ENCODE data around the gene STK35.

The STK35 gene

DNA sequence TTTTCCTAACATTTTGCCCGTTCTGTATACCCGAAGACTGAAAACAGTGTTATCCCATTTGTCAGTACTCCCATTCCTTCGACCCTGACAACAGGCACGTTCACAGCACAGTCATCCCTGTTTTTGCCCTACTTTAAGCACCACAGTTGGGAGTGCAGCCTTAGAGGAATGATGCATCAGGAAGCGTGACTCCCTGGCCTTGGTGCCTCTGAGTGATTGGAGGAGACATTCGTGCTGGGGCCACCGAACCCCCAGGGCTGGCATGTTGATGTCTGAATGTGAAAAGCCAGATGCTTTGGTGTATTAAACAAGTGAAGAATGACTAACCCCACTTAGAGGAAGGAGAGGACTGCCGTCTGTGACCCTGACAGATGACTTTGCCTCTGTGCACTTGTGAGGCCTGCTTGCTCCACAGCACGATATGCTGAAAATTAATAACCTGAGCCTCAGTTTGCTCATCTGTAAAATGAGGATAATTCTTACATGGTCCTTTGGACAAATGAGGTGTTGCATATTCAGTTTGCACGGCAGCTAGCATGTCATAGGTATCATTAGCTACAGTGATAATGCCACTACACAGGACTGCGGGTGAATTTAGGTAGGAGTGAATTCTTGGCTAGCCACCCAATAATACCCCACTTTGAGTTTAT, 36.0 kb downstream of the STK35 start:
- Histone ChIP-seq H3K9me3 (ENCODE audit: control insufficient read depth in 1 of 2, low read length in 2 of 2) (no peaks in the 10 kb centered on the region), H3K27me3 (ENCODE audit: low read depth, low read length) (no peaks in the 10 kb centered on the region), H3K36me3 (ENCODE audit: control insufficient read depth in 1 of 2, insufficient read depth in 2 of 2, low read length in 2 of 2) (peaks cover 0 to 3% of the 10 kb centered on the region in 2 donors), H3K4me1 (ENCODE audit: control insufficient read depth in 1 of 2, insufficient read depth in 2 of 2, low read length in 2 of 2) (peaks cover 0 to 50% of the 10 kb centered on the region in 2 donors), H3K4me3 (ENCODE audit: low read depth in 1 of 2, low read length in 2 of 2) (no peak overlapping the region), H3K27ac (ENCODE audit: low read length) (no peak overlapping the region)

DNA sequence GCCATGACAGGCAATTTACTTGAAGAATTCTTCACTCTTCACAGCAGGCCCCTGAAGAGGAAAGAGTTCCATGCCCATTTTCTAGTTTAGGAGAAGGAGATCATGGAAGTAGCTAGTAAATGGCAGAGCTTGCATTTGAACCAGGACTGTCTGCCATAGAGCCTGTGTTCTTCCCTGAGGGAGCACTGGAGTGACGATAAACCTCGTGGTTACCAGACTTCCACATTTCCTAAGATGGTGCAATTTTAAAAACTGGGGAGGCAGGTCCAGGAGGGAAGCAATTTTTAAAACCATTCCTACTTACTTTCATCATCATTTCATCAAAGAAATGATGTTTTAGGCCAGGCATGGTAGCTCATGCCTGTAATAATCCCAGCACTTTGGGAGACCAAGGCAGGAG, 36.8 kb downstream of the STK35 start:
- no peak overlapping the region for H3K4me3 ChIP-seq (ENCODE audit: low read depth in 1 of 2, low read length in 2 of 2)
- H3K27me3 ChIP-seq (ENCODE audit: low read depth, low read length), result no peaks in the 10 kb centered on the region
- H3K9me3 ChIP-seq (ENCODE audit: control insufficient read depth in 1 of 2, low read length in 2 of 2), result no peaks in the 10 kb centered on the region
- no peak overlapping the region for H3K27ac ChIP-seq (ENCODE audit: low read length)
- peaks cover 0 to 42% of the 10 kb centered on the region in 2 donors for H3K4me1 ChIP-seq (ENCODE audit: control insufficient read depth in 1 of 2, insufficient read depth in 2 of 2, low read length in 2 of 2)
- peaks cover 0 to 3% of the 10 kb centered on the region in 2 donors for H3K36me3 ChIP-seq (ENCODE audit: control insufficient read depth in 1 of 2, insufficient read depth in 2 of 2, low read length in 2 of 2)

DNA sequence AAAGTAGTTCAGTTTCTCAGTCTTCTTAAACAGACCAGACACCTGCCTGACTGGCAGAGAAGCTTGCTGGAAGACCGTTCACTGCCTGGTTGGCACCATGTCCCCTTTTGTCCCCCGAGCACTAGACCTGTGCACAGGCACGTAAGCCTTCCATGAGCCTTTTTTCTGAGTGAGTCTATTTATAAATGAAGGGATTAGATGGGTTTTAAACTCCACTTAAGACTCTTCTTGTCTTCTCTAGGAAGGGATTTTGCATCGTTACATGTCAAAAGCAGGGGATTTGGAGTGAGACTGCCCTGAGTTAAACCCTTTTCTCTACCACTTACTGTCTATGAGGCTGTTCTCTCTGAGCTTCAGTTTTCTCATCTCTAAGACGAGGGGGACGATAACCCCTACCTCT, 37.6 kb downstream of the STK35 start:
- H3K27ac ChIP-seq (ENCODE audit: low read length), result no peak overlapping the region
- H3K27me3 ChIP-seq (ENCODE audit: low read depth, low read length), result no peaks in the 10 kb centered on the region
- H3K36me3 ChIP-seq (ENCODE audit: control insufficient read depth in 1 of 2, insufficient read depth in 2 of 2, low read length in 2 of 2), result peaks cover 4 to 6% of the 10 kb centered on the region in 2 donors
- H3K4me1 ChIP-seq (ENCODE audit: control insufficient read depth in 1 of 2, insufficient read depth in 2 of 2, low read length in 2 of 2), result peaks cover 0 to 37% of the 10 kb centered on the region in 2 donors
- H3K4me3 ChIP-seq (ENCODE audit: low read depth in 1 of 2, low read length in 2 of 2), result no peak overlapping the region
- H3K9me3 ChIP-seq (ENCODE audit: control insufficient read depth in 1 of 2, low read length in 2 of 2), result no peaks in the 10 kb centered on the region

DNA sequence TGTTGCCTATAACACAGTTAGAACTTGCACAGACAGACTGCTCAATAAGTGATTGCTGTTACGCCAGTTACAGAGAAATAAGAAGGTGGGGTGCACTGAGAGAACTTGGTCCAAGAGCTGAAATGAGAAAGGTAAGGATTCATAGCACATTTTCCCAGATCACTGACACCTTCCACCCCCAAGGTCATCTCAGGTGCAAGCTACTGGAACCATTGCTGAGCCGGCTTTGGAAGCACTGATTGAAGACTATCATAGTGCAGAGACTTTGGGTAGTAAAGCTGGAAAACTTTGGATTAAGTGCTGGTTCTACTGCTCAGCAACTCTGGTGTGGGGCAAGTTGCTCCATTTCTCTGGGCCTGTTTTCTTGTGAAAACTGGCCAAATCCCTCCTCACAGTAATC, 38.1 kb downstream of the STK35 start:
- peaks cover 0 to 33% of the 10 kb centered on the region in 2 donors for H3K4me1 ChIP-seq (ENCODE audit: control insufficient read depth in 1 of 2, insufficient read depth in 2 of 2, low read length in 2 of 2)

DNA sequence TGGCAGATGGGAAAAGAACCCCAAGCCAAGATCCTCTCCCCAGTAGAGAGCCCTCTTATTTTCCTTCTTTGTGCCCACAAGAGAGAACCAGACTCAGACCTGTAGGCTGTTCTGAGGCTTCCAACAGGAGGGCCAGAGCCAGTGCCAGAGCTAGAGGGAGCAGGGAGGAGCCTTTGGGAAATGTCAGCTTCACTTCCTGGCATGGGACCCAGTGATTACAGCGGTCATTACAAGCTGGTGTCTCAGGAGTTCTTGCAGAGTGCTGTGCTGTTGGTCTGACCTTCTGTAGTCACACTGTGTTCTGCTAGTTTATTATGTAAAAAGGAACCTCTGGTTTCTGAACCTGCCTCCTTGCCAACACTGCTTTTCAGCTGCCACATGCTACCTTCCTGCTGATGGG, 38.9 kb downstream of the STK35 start:
- no peak overlapping the region for H3K4me3 ChIP-seq (ENCODE audit: low read depth in 1 of 2, low read length in 2 of 2)
- H3K36me3 ChIP-seq (ENCODE audit: control insufficient read depth in 1 of 2, insufficient read depth in 2 of 2, low read length in 2 of 2), result peaks cover 17 to 19% of the 10 kb centered on the region in 2 donors
- H3K27me3 ChIP-seq (ENCODE audit: low read depth, low read length), result no peaks in the 10 kb centered on the region
- H3K9me3 ChIP-seq (ENCODE audit: control insufficient read depth in 1 of 2, low read length in 2 of 2), result no peaks in the 10 kb centered on the region
- no peak overlapping the region for H3K27ac ChIP-seq (ENCODE audit: low read length)
- peaks cover 0 to 28% of the 10 kb centered on the region in 2 donors for H3K4me1 ChIP-seq (ENCODE audit: control insufficient read depth in 1 of 2, insufficient read depth in 2 of 2, low read length in 2 of 2)

More for the DNA sequence above, 38.1 kb downstream of the STK35 start:
- Histone ChIP-seq H3K36me3 (ENCODE audit: control insufficient read depth in 1 of 2, insufficient read depth in 2 of 2, low read length in 2 of 2) (peaks cover 9 to 11% of the 10 kb centered on the region in 2 donors), H3K27me3 (ENCODE audit: low read depth, low read length) (no peaks in the 10 kb centered on the region), H3K4me3 (ENCODE audit: low read depth in 1 of 2, low read length in 2 of 2) (no peak overlapping the region), H3K27ac (ENCODE audit: low read length) (no peak overlapping the region), H3K9me3 (ENCODE audit: control insufficient read depth in 1 of 2, low read length in 2 of 2) (no peaks in the 10 kb centered on the region)

DNA sequence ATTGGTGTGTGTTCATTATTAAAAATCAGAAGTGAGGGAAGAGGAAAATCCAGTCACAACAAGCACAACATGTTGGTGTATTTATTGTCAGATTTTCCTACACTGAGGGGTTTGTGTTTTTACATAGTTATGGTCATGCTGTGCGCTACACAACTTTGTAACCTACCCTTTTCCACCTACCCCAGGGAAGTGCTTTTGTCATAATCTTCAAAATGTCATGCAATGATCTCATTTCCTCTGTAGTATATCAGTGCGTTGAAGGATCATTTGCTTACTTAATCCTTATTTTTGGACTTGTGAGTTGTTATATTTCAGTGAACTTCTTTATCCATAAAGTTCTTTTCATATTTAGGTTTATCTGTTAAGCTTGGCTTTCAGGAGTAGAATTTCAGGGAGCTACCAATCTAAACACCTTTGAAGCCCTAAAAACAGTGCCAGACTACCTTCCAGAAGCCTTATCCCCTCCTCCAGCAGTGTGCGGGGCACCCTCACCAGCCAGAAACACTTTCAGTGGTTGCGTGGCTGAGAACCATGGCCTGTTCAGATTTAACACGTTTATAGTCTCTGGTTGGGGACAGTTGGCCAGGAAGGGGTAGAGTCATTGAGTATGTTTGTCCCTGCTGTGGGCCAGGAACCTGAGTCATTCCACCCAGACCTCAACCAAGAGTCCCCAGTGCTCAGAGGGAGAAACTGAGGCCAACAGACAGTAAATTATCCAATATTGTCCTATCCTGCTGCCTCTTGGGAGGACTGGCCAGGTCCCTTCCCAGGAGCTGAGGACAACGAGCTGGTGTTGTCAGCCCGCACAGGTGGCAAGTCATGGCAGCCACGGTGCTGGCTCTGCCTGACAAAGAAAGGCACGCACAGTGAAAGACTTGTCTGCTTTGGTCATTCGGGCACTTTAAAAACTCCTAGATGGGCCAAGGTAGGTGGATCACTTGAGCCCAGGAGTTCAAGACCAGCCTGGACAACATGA, 40.3 kb downstream of the STK35 start:
- no peaks in the 10 kb centered on the region for H3K27me3 ChIP-seq (ENCODE audit: low read depth, low read length)
- H3K36me3 ChIP-seq (ENCODE audit: control insufficient read depth in 1 of 2, insufficient read depth in 2 of 2, low read length in 2 of 2), result peaks cover 27 to 29% of the 10 kb centered on the region in 2 donors
- H3K4me1 ChIP-seq (ENCODE audit: control insufficient read depth in 1 of 2, insufficient read depth in 2 of 2, low read length in 2 of 2), result peaks cover 0 to 22% of the 10 kb centered on the region in 2 donors
- H3K27ac ChIP-seq (ENCODE audit: low read length), result no peak overlapping the region
- no peak overlapping the region for H3K4me3 ChIP-seq (ENCODE audit: low read depth in 1 of 2, low read length in 2 of 2)
- no peaks in the 10 kb centered on the region for H3K9me3 ChIP-seq (ENCODE audit: control insufficient read depth in 1 of 2, low read length in 2 of 2)

DNA sequence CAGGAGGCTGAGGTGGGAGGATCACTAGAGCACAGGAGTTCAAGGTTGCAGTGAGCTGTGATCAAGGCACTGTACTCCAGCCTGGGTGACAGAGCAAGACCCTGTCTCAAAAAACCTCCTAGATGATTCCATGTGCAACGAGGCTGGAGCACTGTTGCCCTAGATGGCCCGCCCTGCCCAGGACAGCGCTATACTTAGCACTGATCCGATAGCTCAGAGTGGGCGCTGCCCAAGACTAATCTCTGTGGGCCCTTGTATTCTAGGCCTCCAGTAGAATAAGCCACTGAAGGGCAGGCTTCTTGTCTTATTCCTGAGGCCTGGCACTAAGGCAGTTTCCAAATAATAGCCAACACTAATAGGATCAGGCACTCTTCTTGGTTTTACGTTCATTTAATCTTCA, 41.0 kb downstream of the STK35 start:
- H3K4me1 ChIP-seq (ENCODE audit: control insufficient read depth in 1 of 2, insufficient read depth in 2 of 2, low read length in 2 of 2), result peaks cover 0 to 18% of the 10 kb centered on the region in 2 donors
- H3K9me3 ChIP-seq (ENCODE audit: control insufficient read depth in 1 of 2, low read length in 2 of 2), result no peaks in the 10 kb centered on the region
- H3K36me3 ChIP-seq (ENCODE audit: control insufficient read depth in 1 of 2, insufficient read depth in 2 of 2, low read length in 2 of 2), result peaks cover 29 to 30% of the 10 kb centered on the region in 2 donors
- no peak overlapping the region for H3K4me3 ChIP-seq (ENCODE audit: low read depth in 1 of 2, low read length in 2 of 2)
- H3K27ac ChIP-seq (ENCODE audit: low read length), result no peak overlapping the region
- H3K27me3 ChIP-seq (ENCODE audit: low read depth, low read length), result no peaks in the 10 kb centered on the region

DNA sequence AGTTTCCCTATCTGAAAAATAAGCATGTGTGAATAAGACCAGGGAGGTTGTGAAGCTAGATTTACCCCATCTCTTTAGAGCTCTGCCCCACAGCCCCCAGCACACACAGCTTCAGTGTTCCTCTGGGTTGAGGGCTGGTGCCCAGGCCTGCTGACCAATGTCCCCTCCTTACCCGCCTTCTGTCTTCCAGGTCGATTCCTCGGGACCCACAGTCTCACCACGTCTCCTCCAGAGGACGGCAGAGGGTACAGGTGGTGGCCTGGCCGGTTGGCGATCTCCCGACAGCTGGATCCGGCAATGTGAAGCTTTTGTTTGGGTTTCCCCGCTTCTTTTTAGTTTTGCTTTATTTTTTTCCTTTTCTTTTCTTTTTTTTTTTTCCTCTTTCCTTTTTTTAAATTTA, 42.0 kb downstream of the STK35 start:
- H3K36me3 ChIP-seq (ENCODE audit: control insufficient read depth in 1 of 2, insufficient read depth in 2 of 2, low read length in 2 of 2), result peaks cover 29 to 37% of the 10 kb centered on the region in 2 donors

DNA sequence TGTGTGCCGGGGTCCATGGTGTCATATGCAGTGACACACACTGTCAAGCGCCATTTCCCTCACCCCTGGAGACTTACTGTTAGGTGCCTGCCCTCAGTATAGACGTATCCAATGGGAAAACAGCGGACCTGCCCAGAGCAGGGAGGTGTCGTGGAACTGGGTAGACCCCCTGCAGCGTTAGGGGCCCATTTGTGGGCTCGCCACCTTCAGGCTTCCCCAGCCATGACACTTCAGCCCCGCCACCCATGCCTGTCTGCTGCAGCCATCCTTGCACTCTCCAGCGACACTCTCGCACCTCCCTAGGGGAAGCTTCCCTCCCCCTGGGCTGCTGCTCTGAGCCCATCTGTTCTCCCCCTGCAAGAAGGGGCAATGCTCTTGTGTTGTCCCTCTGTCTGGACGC, 43.2 kb downstream of the STK35 start:
- H3K9me3 ChIP-seq (ENCODE audit: control insufficient read depth in 1 of 2, low read length in 2 of 2), result no peaks in the 10 kb centered on the region
- no peak overlapping the region for H3K4me3 ChIP-seq (ENCODE audit: low read depth in 1 of 2, low read length in 2 of 2)
- peaks cover 0 to 15% of the 10 kb centered on the region in 2 donors for H3K4me1 ChIP-seq (ENCODE audit: control insufficient read depth in 1 of 2, insufficient read depth in 2 of 2, low read length in 2 of 2)
- no peaks in the 10 kb centered on the region for H3K27me3 ChIP-seq (ENCODE audit: low read depth, low read length)
- peaks cover 26 to 39% of the 10 kb centered on the region in 2 donors for H3K36me3 ChIP-seq (ENCODE audit: control insufficient read depth in 1 of 2, insufficient read depth in 2 of 2, low read length in 2 of 2)
- H3K27ac ChIP-seq (ENCODE audit: low read length), result no peak overlapping the region

More for the DNA sequence above, 42.0 kb downstream of the STK35 start:
- Histone ChIP-seq H3K9me3 (ENCODE audit: control insufficient read depth in 1 of 2, low read length in 2 of 2) (no peaks in the 10 kb centered on the region), H3K27ac (ENCODE audit: low read length) (no peak overlapping the region), H3K4me1 (ENCODE audit: control insufficient read depth in 1 of 2, insufficient read depth in 2 of 2, low read length in 2 of 2) (peaks cover 0 to 16% of the 10 kb centered on the region in 2 donors), H3K4me3 (ENCODE audit: low read depth in 1 of 2, low read length in 2 of 2) (no peak overlapping the region), H3K27me3 (ENCODE audit: low read depth, low read length) (no peaks in the 10 kb centered on the region)

DNA sequence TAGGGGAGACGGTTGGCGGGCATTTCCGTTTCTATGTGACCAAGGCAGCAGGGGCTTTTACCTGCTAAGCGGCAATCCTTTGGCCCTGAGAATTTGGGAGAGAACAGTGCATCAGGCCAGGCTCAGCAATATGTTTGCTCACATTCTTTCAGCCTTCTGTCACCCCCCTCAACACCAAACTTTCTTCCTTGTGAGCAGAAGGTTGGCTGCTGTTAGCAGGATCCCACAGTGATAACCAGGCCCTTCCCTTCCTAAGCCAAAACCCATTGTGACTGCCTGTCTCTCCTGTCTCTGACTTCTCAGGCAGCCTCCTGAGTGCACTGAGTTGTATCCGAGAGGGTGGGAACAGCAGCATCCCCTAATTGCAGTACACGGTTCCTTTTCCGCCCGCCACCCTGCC, 43.7 kb downstream of the STK35 start:
- Histone ChIP-seq H3K27me3 (ENCODE audit: low read depth, low read length) (no peaks in the 10 kb centered on the region), H3K36me3 (ENCODE audit: control insufficient read depth in 1 of 2, insufficient read depth in 2 of 2, low read length in 2 of 2) (peaks cover 26 to 39% of the 10 kb centered on the region in 2 donors), H3K9me3 (ENCODE audit: control insufficient read depth in 1 of 2, low read length in 2 of 2) (no peaks in the 10 kb centered on the region), H3K4me3 (ENCODE audit: low read depth in 1 of 2, low read length in 2 of 2) (no peak overlapping the region), H3K27ac (ENCODE audit: low read length) (no peak overlapping the region), H3K4me1 (ENCODE audit: control insufficient read depth in 1 of 2, insufficient read depth in 2 of 2, low read length in 2 of 2) (peaks cover 0 to 10% of the 10 kb centered on the region in 2 donors)

DNA sequence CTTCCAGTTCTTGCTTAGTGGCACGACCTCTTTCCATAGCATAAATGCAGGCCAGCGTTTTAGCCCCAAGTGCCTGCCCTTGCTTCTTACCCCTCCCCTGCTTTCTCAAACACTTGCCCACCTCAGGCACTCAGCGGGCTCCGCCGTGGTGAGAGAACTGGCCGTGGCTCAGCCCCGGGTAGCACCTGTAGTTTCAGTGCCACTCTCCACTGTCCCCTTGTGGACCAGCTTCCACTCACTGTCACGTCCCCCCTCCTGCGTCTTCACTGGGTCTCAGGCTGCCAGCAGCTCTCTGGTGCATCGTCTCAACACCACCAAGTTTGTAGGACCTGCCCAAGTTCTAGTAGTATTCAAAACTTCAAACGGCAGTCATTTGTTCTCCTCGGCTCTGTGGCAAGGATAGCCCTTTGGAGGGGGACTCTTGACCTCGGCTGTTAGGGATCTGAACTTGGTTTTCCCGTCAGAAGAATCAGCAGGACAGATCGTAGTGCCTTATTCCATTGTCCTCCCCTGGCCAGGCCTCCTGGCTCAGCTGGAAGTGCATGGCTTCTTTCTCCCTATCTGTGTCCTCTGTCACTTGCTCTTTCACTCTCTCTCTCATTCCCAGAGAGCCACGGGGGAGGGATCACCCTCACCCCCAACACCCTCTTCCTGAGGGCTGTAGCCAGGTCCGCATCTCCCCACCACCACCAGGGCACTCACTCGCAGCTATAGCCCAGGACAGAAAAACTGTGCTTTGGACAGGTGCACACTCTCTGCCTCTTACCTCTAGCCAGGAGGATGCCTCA, 44.6 kb downstream of the STK35 start:
- H3K4me1 ChIP-seq (ENCODE audit: control insufficient read depth in 1 of 2, insufficient read depth in 2 of 2, low read length in 2 of 2), result peaks cover 0 to 3% of the 10 kb centered on the region in 2 donors
- no peaks in the 10 kb centered on the region for H3K27me3 ChIP-seq (ENCODE audit: low read depth, low read length)
- H3K36me3 ChIP-seq (ENCODE audit: control insufficient read depth in 1 of 2, insufficient read depth in 2 of 2, low read length in 2 of 2), result peaks cover 26 to 39% of the 10 kb centered on the region in 2 donors
- no peaks in the 10 kb centered on the region for H3K9me3 ChIP-seq (ENCODE audit: control insufficient read depth in 1 of 2, low read length in 2 of 2)
- H3K4me3 ChIP-seq (ENCODE audit: low read depth in 1 of 2, low read length in 2 of 2), result no peak overlapping the region
- no peak overlapping the region for H3K27ac ChIP-seq (ENCODE audit: low read length)
